Erythroblast (primary cell): Measurements from ENCODE around the gene LOXL1.

Experiments used
- DNase-seq, 2 experiments: peaks; one replicate each; lab custom pipeline; 2025; lab: John Stamatoyannopoulos, UW
- GATA1 ChIP-seq: IDR thresholded peaks from 2 replicates; pipeline ENCODE4 v1.6.1; 2011; ENCODE audit warnings: low read depth, mild to moderate bottlenecking, control low read depth, low read length, moderate library complexity
- POLR2A ChIP-seq: IDR thresholded peaks from 2 replicates; pipeline ENCODE4 v1.6.1; 2011; ENCODE audit warnings: mild to moderate bottlenecking, low read length

The LOXL1 gene

DNA sequence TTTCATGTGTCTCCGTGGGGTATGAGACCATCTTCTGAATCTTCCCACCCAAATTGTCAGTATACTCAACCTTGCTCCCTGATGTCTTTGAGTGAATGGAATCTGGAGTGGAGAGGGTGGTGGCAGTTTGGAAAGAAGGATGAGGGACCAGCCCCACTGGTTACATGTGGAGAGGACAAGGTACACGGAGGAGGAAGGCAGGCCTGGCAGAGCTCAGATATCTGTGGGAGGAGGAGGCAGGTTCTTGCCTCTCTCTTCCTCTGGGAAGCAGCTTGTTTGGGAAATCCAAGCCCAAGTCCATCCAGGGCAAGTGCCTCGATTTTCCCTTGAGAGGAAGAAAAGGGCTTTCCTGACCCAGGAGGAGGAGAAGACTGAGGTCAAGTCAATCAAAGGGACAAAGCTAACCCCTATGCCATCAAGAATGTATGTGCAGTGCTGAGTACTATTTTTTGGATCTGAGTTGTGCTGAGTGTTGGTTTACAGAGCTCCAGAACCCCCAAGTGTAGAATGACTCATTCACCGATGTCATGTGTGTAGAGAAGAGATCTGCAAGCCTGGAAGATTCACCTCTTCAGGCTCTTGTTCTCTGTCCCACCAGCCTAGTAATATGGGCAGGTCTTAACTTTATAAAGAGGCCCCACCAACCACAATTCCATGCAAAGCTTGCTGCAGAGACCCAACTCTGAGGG lies 19.8 kb upstream of the LOXL1 start:
- TF ChIP-seq GATA1 (no peak), POLR2A (no peak)
- DNase-seq = no peak

DNA sequence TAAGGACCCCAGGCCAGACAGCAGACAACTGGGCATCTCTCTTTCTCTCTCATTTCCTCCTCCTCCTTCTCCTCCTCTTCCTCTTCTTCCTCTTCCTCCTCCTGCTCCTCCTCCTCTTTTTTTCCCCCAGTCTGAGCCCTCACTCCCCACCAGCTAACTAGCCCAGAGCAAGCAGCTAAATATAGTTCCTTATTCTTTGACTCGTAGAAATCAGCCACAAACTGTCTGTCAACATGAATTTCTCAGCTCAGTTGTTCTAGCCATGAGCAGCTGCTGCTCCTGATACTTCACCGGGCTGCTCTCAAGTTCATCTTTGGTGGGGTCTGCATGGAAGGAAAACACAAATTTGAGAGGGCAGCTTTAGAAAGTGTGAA lies 19.2 kb upstream of the LOXL1 start:
- no peak for TF ChIP-seq GATA1
- TF ChIP-seq POLR2A = no peak
- no peak for DNase-seq

DNA sequence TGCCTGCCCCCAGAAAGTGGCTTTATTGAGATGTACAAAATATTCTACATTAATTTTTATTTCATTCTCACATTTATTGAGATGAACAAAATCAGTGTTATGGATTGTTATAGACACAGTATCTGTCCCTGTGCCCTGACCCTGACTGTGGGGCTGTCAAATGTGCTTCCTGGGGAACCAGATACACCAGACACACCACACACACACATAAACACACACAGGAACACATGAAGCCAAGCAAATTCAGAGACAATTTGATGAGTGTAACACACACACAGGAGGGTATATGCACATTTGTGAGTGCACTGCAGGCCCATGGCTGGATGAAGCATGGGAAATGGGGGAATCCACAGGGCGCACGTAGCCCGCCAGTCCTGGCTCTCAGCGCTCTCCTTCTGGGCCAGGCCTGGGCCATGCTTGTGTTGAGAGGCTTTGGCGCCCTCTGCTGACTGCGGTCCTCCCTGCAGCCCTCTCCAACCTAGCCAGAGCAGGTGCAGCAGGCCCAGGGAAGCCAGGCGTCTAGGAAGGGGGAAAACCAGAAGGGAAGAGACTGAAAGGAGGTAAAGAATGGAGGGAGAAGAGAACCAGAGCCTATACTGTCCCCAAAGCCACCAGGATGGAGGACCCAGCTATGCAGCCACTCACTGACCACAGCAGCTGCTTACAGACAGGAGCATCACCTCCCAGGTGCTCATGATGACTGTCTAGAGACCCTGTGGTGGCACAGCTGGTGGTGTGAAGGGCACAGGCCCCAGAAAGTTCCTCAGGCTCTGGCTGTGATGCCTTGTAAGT lies 18.0 kb upstream of the LOXL1 start:
- TF ChIP-seq GATA1 (no peak), POLR2A (no peak)
- peak; percentile 51 to 73 for DNase-seq

DNA sequence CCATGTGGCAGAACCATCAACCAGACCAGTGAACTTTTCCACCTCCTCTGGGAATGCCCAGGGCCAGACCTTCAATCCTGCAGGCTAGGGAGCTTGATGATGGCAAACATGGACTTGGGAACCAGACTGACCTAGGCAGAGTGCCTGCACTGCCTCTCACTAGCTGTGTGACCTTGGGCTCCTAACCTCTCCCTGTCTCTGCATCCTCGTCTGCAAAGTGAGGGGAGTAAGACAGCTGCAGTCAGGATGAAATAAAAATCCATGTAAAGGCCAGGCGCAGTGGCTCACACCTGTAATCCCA lies 17.5 kb upstream of the LOXL1 start:
- TF ChIP-seq GATA1 = no peak
- TF ChIP-seq POLR2A = no peak
- DNase-seq = no peak

DNA sequence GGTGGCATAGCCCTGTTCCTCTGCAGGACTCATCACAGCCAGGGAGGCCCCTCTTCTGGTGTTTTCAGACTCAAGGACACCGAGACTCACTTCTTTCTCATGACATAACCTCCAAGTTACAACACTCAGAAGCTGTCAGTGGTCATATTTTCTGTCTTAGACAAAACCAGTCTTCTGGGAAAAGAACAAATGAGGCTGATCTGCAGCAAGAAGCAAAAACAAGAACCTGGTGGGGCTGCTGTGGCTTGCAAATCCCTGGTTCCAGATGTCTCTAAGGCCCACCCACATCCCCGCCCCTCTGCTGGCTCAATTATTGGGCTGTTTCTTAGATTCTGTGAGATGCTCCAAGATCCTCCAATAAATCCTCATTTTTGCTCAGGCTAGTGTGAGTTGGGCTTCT lies 16.6 kb upstream of the LOXL1 start:
- TF ChIP-seq POLR2A (no peak), GATA1 (no peak)
- DNase-seq = no peak

DNA sequence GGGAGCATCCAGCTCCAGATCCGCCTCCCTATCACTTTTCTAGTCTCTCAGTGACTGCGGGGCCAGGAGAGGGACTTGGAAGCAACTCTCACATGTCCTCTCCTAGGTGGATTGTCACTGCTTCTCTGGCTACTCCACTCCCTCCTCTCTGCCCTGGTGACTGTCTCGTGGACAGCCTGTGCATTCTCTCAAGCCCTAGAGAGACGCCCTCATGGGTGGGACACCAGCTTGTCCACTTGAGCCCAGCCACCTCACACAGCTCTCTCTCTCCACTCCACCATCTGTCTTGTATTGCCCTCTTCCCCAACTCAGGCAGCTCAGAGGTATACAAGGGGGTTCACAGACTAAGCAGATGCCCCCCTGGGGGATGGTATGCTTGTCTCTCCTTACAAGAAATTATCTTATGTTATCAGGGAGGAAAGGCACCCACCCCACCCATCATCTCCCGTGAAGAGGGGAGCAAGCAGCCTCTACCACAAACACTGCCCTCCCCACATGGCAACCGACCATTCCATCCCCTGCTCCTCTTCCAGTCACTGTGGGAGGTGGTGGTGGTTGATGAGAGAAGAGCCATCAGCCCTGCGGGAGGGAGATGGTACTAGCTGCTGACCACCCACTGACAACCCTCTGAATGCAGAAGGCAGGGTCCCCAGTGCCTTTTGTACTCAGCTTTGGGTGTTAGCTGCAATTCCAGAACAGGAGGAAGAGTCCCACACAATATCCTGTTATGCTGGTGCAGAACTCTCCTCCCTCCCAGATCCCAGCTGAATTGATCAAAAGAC lies 15.5 kb upstream of the LOXL1 start:
- DNase-seq = no peak
- TF ChIP-seq POLR2A = no peak
- TF ChIP-seq GATA1 = no peak

DNA sequence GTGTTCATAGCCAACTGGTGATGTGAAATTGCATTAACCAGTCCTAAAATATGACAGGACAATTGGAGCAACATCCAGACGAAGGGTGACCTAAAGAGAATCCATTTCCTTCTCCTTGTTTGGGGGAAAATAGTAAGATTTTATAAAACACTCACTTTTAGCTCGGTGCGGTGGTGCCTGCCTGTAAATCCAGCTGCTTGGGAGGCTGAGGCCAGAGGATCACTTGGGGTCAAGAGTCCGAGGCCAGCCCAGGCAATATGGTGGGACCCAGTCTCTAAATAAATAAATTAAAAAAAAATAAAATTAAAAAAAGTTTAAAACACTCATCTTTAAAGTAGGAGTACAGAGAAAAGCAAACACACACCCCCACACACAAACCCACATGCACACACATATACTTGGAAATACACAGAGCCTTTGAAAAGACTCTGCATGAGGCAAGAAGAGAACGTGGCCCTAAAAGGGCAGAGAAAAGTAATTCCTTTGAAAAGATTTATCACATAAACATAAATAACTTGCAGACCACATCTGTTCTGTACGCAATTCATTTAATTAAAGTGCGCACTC lies 14.1 kb upstream of the LOXL1 start:
- no peak for DNase-seq
- no peak for TF ChIP-seq POLR2A
- no peak for TF ChIP-seq GATA1

DNA sequence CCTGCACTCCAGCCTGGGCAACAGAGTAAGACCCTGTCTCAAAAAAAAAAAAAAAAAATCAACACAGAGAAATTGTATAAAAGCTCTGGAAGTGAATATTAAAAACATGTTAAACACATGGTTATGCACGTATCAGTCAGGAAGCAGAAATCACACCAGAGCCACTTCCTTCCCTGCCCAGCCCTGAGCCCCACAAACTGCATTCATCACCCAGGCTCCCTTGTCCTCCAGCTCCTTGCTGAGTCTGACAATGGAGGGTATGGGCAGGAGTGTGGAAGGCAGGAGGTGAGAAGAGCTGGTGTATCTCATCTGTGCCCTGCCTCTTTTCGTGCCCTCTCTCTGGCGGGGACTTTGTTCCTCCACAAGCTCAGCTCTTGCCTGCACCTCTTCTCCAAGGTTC lies 12.1 kb upstream of the LOXL1 start:
- no peak for DNase-seq

DNA sequence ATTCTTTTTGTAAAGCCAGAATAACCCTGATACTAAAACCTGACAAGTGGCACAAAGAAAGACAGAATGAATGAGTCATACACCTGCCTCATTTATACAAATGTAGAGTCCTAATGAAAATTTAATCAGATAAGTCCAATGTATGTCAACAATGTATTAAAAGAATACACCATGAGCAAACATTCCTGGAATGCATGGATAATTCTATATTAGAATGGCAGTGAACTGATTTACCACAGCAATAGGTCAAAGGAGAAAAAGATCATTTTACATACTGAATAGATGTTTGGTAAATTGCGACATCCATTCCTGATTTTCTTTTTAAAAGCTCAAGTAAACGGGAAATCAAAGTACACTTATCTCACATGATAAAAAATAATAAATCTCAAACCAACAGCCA lies 11.2 kb upstream of the LOXL1 start:
- TF ChIP-seq GATA1 (no peak), POLR2A (no peak)
- no peak for DNase-seq

More for the DNA sequence above, 12.1 kb upstream of the LOXL1 start:
- TF ChIP-seq GATA1 = no peak
- TF ChIP-seq POLR2A = no peak

DNA sequence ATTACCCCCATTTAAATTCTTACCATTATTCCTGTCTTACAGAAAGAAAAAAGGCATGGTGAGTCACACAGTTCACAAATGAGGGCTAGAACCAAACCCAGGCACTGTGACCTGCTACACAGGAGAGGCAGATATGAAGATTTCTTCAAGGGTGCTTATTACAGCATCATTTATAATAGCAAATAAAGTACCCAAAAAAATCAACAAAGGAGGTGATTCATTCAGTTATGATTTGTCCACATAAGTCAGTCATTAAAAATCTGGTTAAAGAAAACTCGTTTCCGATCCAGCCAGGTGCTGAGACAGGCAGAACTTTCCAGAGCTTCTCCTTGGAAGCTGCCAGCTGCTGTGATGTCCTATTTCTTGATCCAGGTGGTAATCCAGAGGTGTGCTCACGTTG lies 7.5 kb upstream of the LOXL1 start:
- DNase-seq = no peak
- TF ChIP-seq GATA1 = no peak
- TF ChIP-seq POLR2A = no peak

DNA sequence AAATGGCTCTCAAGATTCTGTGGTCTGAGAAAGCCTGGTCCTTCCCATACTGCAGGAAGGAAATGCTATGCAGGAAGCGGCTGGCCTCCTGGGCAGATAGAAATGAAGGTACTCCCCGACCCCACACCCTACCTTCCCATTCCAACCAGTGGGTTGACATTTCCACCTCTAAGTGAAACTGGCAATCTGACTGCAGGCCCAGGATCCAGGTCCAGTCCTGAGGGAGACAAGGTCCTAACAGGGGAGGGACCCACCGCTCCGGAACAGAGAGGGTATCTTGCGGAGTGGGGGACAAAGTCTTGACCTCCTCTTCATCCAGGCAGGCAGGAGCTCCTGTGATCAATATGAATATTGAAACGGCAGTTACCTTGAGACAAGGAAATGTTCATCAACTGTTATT lies 6.6 kb upstream of the LOXL1 start:
- DNase-seq = no peak
- TF ChIP-seq POLR2A (no peak), GATA1 (no peak)

DNA sequence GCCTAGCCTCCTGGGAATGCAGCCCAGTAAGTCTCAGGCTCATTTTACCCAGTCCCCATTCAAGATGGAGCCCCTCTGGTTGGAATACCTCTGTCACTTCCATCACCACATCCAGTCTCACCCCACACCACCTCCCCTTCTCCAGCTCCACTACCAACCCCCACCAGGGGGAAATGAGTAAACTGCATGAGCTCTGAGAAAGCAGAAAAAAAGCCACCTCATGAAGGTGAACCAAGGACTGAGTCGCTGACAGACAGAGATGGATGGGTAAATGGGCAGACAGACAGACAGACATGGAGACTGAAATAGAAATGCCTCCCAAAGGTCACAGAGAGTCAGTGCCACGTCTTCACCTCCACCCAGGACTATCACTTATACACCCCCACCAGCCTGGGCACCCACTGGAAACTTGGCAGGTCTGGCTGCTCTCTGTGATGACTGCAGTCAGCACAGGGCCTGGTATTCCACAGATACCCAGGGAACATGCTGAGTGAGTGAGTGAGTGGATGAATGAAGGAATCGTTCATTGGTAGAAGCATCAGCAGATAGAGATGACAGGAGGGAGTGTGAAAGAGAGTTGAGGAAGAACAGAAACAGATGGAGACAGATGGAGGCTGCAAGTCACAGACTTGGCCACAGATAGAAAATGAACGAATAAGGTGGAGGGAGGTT lies 4.9 kb upstream of the LOXL1 start:
- DNase-seq = no peak
- TF ChIP-seq GATA1 (no peak), POLR2A (no peak)

DNA sequence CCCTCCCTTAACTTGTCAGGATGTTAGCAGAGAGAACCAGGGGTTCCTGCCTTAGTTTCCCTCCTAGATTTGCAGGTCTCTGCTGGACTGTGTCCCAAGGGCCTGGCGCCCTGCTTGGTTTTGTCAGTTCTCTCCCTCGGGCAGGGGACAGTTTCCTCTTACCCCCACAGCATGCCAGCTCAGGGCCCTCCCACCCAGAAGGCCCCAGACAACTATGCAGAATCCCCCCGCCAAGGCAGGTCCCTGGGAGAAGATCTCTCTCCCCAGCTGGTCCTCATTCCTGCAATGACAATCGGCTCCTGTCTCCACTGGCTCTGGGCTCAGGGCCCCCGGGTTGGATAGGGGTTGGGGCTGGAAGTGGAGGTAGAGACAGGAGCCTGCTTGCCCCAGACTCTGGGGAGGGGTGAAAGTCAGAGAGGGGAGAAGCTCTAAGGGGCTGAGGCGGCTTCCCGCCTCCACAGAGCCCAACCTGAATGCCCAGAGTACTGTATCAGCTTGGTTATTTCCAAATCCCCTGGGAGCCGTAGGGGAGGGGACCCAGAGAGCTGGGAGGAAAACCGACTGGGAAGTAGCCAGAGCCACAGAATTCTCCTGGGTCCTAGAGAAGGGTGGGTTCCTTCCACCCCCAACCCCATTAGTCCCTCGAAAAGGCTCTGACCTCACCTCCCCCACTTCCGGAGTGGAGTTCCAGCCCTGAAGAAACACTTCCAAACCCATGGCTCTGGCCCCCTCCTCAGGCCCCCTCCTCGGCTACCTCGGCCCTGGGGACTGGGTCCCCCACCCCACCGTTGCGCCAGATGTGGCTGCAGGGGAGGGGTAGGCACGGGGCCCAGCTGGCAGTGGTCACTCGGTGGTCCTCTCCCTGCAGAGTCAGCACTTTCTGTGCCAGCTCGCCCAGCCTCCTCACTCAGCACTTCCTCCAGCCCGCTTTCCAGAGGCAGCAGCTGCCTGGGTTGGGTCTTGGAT lies 3.8 kb upstream of the LOXL1 start:
- TF ChIP-seq POLR2A = no peak
- no peak for TF ChIP-seq GATA1
- no peak for DNase-seq
